VCaP (cell line): ENCODE measurements around the gene ITPR3.

Experiments used
- H3K27ac ChIP-seq: fragments of 450-650 bp; 2 replicates; pipeline ENCODE4 v1.5.1; 2017
- TF ChIP-seq, protein P1 (sequence below): fragments of 450-650 bp; conservative IDR thresholded peaks from 2 replicates; pipeline ENCODE4 v1.5.1; 2017; ENCODE audit warnings: mild to moderate bottlenecking, moderate library complexity

ITPR3 gene

DNA sequence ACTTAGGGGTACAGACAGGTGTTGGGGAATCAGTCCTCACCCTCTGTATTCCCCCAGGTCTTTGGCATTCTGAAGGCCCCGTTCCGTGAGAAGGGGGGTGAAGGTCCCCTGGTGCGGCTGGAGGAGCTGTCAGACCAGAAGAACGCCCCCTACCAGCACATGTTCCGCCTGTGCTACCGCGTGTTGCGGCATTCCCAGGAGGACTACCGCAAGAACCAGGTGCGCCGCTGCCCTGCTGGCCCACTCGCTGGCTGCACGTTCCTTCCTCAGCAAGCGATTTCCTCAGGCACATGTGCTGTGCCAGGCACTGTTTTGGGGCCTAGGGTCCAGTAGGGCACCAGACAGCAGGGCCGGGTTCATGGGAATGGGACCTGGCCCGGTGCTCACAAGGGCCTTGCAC is 46.0 kb downstream of the ITPR3 start:
- TF ChIP-seq, protein P1, sequence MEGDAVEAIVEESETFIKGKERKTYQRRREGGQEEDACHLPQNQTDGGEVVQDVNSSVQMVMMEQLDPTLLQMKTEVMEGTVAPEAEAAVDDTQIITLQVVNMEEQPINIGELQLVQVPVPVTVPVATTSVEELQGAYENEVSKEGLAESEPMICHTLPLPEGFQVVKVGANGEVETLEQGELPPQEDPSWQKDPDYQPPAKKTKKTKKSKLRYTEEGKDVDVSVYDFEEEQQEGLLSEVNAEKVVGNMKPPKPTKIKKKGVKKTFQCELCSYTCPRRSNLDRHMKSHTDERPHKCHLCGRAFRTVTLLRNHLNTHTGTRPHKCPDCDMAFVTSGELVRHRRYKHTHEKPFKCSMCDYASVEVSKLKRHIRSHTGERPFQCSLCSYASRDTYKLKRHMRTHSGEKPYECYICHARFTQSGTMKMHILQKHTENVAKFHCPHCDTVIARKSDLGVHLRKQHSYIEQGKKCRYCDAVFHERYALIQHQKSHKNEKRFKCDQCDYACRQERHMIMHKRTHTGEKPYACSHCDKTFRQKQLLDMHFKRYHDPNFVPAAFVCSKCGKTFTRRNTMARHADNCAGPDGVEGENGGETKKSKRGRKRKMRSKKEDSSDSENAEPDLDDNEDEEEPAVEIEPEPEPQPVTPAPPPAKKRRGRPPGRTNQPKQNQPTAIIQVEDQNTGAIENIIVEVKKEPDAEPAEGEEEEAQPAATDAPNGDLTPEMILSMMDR: no peak
- no peak overlapping the region for H3K27ac ChIP-seq

DNA sequence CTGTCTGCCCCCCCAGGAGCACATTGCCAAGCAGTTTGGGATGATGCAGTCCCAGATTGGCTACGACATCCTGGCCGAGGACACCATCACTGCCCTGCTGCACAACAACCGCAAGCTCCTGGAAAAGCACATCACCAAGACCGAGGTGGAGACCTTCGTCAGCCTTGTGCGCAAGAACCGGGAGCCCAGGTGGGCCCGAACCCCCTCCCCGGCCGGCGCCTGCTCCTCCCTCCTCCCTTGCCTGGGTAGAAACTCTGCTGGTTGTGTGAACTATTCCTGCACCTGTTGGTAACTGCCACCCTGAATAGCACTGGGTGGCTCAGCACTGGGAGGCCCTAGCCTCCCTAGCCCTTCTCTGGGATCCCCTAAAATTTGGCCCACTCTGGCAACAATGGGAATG is 46.7 kb downstream of the ITPR3 start:
- H3K27ac ChIP-seq: no peak overlapping the region
- TF ChIP-seq, protein P1: no peak

- TF ChIP-seq, protein P1: no peak
These were observed 47.2 kb downstream of the ITPR3 start for GRCh38 chr6:33668328-33668727.

GRCh38 chr6:33668914-33669313 is 47.8 kb downstream of the ITPR3 start:
- no peak overlapping the region for H3K27ac ChIP-seq
- TF ChIP-seq, protein P1: no peak

More at GRCh38 chr6:33668328-33668727, 47.2 kb downstream of the ITPR3 start:
- H3K27ac ChIP-seq: no peak overlapping the region

DNA sequence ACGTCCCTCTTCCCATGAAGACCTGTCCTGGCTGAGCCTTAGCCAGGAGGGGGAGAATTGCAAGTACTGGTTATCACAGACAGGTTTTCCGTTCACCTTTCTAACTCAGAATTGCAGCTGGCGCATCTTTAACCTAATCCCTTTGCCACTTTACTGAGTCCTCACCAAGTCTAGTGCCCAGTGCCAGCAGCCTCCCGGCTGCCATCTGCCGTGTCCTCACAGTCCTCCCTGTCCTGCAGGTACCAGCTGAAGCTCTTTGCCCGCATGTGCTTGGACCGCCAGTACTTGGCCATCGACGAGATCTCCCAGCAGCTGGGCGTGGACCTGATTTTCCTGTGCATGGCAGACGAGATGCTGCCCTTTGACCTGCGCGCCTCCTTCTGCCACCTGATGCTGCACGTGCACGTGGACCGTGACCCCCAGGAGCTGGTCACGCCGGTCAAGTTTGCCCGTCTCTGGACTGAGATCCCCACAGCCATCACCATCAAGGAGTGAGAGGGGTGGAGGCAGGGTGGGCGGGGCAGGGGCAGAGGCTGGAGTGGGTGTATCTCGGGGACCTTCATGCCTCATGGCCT is 49.1 kb downstream of the ITPR3 start:
- H3K27ac ChIP-seq: no peak overlapping the region

GRCh38 chr6:33670971-33671743 is 50.0 kb downstream of the ITPR3 start:
- TF ChIP-seq, protein P1: no peak
- H3K27ac ChIP-seq: no peak overlapping the region

More for the DNA sequence above, 49.1 kb downstream of the ITPR3 start:
- TF ChIP-seq, protein P1: no peak

GRCh38 chr6:33671744-33672072 is 50.6 kb downstream of the ITPR3 start:
- TF ChIP-seq, protein P1: no peak

More at GRCh38 chr6:33671744-33672072, 50.6 kb downstream of the ITPR3 start:
- no peak overlapping the region for H3K27ac ChIP-seq
